Renal pelvis (tissue), 12 donors: ENCODE data around the gene SMIM15. TPM values are rescaled to one million over a fixed set of nuclear protein-coding genes. Genes with fewer than 3 reads are reported as not detected.
"Not testable (repeated sequence)": the region's sequence is repeated elsewhere in the genome, so short reads cannot be mapped to it uniquely, and the experiment has no call there.

Source experiments
- DNase-seq: peaks from one replicate; pipeline ENCODE4 v3.0.0-alpha.2; 2013
- long read RNA-seq, 16 experiments: transcript quantifications; one replicate each; lab custom pipeline, GENCODE V29; 2026
- polyA plus RNA-seq, 3 donors: library from polyadenylated mRNA; unstranded; fragments of 120-200 nt; gene quantifications; one replicate each; pipeline ENCODE4 v1.2.1, GENCODE V29; 2013; ENCODE audit not compliant: insufficient read length in 3 of 3

The SMIM15 gene
- 10 to 100 TPM; 87.0 to 89.0 (median 87.7) TPM for polyA plus RNA-seq
- long read RNA-seq, donor 1, transcript SMIM15-201 (3 exons, 2,889 nt): major isoform, 51 of 53 reads
- long read RNA-seq, donor 1, partial matches to known transcripts: 0 of 53 reads
- long read RNA-seq, donor 1, other reads (novel, unspliced or antisense): 0 of 53 reads
- long read RNA-seq, donor 2, transcript SMIM15-201 (3 exons, 2,889 nt): major isoform, 48 of 48 reads
- long read RNA-seq, donor 2, partial matches to known transcripts: 0 of 48 reads
- long read RNA-seq, donor 2, other reads (novel, unspliced or antisense): 0 of 48 reads
- long read RNA-seq, donor 3, transcript SMIM15-201 (3 exons, 2,889 nt): major isoform, 33 of 34 reads
- long read RNA-seq, donor 3, partial matches to known transcripts: 0 of 34 reads
- long read RNA-seq, donor 3, other reads (novel, unspliced or antisense): 0 of 34 reads
- long read RNA-seq, donor 4, transcript SMIM15-201 (3 exons, 2,889 nt): major isoform, 34 of 34 reads
- long read RNA-seq, donor 4, partial matches to known transcripts: 0 of 34 reads
- long read RNA-seq, donor 4, other reads (novel, unspliced or antisense): 0 of 34 reads
- long read RNA-seq, donor 5, transcript SMIM15-201 (3 exons, 2,889 nt): major isoform, 28 of 29 reads
- long read RNA-seq, donor 5, partial matches to known transcripts: 0 of 29 reads
- long read RNA-seq, donor 5, other reads (novel, unspliced or antisense): 0 of 29 reads
- long read RNA-seq, donor 6, transcript SMIM15-201 (3 exons, 2,889 nt): major isoform, 53 of 59 reads
- long read RNA-seq, donor 6, partial matches to known transcripts: 6 of 59 reads
- long read RNA-seq, donor 6, other reads (novel, unspliced or antisense): 0 of 59 reads
- long read RNA-seq, donor 7, transcript SMIM15-201 (3 exons, 2,889 nt): major isoform, 50 of 51 reads
- long read RNA-seq, donor 7, partial matches to known transcripts: 0 of 51 reads
- long read RNA-seq, donor 7, other reads (novel, unspliced or antisense): 0 of 51 reads
- long read RNA-seq, donor 8, transcript SMIM15-201 (3 exons, 2,889 nt): major isoform, 19 of 19 reads
- long read RNA-seq, donor 8, partial matches to known transcripts: 0 of 19 reads
- long read RNA-seq, donor 8, other reads (novel, unspliced or antisense): 0 of 19 reads
- long read RNA-seq, donor 9, transcript SMIM15-201 (3 exons, 2,889 nt): major isoform, 75 of 75 reads
- long read RNA-seq, donor 9, partial matches to known transcripts: 0 of 75 reads
- long read RNA-seq, donor 9, other reads (novel, unspliced or antisense): 0 of 75 reads
- long read RNA-seq, donor 10, transcript SMIM15-201 (3 exons, 2,889 nt): major isoform, 51 of 51 reads
- long read RNA-seq, donor 10, partial matches to known transcripts: 0 of 51 reads
- long read RNA-seq, donor 10, other reads (novel, unspliced or antisense): 0 of 51 reads
- long read RNA-seq, donor 11, transcript SMIM15-201 (3 exons, 2,889 nt): major isoform, 25 of 25 reads
- long read RNA-seq, donor 11, partial matches to known transcripts: 0 of 25 reads
- long read RNA-seq, donor 11, other reads (novel, unspliced or antisense): 0 of 25 reads
- long read RNA-seq, donor 12, transcript SMIM15-201 (3 exons, 2,889 nt): major isoform, 50 of 51 reads
- long read RNA-seq, donor 12, partial matches to known transcripts: 0 of 51 reads
- long read RNA-seq, donor 12, other reads (novel, unspliced or antisense): 0 of 51 reads
- long read RNA-seq, donor 13, transcript SMIM15-201 (3 exons, 2,889 nt): major isoform, 33 of 33 reads
- long read RNA-seq, donor 13, partial matches to known transcripts: 0 of 33 reads
- long read RNA-seq, donor 13, other reads (novel, unspliced or antisense): 0 of 33 reads
- long read RNA-seq, donor 14, transcript SMIM15-201 (3 exons, 2,889 nt): major isoform, 73 of 73 reads
- long read RNA-seq, donor 14, partial matches to known transcripts: 0 of 73 reads
- long read RNA-seq, donor 14, other reads (novel, unspliced or antisense): 0 of 73 reads
- long read RNA-seq, donor 15, transcript SMIM15-201 (3 exons, 2,889 nt): major isoform, 75 of 75 reads
- long read RNA-seq, donor 15, partial matches to known transcripts: 0 of 75 reads
- long read RNA-seq, donor 15, other reads (novel, unspliced or antisense): 0 of 75 reads
- long read RNA-seq, donor 16, transcript SMIM15-201 (3 exons, 2,889 nt): major isoform, 54 of 54 reads
- long read RNA-seq, donor 16, partial matches to known transcripts: 0 of 54 reads
- long read RNA-seq, donor 16, other reads (novel, unspliced or antisense): 0 of 54 reads

DNA sequence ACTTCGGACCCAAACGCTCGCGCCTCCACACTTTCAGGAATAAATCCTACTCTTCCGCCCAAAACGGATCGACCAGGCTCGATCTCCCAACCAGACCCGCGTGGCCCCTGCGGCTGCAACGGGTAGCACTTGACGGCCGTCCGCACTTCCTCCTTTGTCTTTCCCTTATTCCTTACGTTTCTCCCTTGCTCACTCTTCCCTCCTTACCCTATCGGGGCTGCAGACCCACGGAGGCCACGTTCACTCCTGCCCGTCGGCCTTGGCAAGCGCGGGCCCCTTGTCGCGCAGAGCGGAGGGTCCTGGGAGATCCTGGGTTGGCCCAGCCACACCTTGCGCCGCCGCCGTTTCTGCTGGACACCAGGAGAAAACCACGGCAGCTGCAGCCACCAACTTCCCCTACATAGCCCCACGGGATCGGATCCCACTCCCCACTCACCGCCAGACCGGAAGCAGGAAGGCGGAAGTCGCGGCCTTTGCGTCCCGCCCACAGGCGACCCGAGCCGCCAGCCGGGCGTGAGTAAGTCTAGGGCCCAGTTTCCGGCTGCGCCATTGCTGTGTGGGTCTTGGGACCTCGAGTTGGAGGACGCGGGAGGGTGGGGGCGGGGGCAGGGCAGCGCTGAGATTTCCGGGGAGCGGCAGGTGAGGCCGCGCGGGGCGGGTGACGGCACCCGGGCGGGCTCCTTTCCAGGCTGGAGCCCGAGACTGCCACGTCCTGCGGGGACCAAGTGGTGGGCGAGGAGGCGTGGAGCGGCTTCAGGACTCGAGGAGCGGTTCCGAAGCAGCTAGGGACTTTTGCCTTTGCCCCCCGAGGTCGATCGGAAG lies at the start of gene SMIM15:
Gene SMIM15 (minus strand): TSS at position 459 of the 822 bp plus-strand sequence. CDS start 2,297 bp downstream, outside the sequence.
- DNase-seq: peak; percentile 91

DNA sequence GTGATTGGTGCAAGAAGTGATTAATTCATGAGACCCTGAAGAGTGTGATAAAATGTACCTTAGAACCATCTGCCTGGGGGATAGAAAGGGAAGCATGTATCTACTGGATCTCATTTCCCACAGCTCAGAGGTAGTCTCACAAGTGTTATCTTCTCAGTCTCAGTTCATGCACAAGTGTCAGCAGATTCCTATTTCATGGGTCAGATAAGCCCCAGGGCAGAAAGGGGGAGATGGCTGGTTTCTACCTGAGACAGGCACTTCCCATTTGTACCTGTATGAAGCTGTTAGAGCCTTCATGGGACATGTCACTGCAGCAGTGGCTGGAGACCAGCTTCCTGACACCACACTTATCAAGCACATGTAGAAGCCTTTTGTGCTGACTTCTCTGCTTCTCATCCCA lies 45.6 kb upstream of the SMIM15 start:
- DNase-seq: no peak

DNA sequence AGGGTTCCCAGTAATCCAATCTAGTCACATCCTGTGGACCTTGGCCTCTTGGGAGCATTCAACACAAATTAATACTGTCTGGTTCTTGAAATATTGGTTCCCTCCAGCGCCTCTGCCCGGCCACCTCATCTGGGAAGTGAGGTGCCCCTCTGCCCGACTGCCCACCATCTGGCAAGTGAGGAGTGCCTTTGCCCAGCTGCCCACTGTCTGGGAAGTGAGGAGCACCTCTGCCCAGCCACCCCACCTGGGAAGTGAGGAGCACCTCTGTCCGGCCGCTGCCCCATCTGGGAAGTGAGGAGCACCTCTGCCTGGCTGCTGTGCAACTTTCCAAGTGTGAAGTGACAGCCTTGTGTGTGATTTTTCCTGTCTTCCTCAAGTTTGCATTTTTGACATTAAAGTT lies 42.7 kb upstream of the SMIM15 start:
- DNase-seq: no peak

GRCh38 chr5:61202213-61202612 lies 39.9 kb upstream of the SMIM15 start:
- no peak for DNase-seq

GRCh38 chr5:61200582-61201155 lies 38.4 kb upstream of the SMIM15 start:
- DNase-seq: no peak

GRCh38 chr5:61198606-61199005 lies 36.3 kb upstream of the SMIM15 start:
- no peak for DNase-seq

- not testable (repeated sequence) for DNase-seq
Measured at GRCh38 chr5:61187826-61188225, 25.6 kb upstream of the SMIM15 start.

- DNase-seq: not testable (repeated sequence)
Measured at GRCh38 chr5:61187352-61187751, 25.1 kb upstream of the SMIM15 start.

DNA sequence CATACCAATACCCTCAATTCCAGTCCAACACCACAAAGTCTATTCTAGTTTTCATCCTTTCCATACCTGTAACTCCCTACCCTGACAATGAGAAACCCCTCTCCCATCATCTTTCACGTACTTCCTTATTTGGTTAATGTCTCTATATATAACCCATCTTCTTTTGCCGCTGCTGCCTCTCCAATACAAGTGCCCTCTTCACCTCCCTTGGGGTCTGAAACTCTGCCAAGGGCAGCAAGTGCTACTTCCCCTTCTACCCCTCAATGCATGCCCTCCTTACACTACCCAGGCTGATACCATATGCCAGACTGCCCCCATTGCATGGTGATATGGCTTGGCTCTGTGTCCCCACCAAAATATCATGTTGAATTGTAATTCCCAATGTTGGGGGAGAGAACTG lies 24.4 kb upstream of the SMIM15 start:
- no peak for DNase-seq

DNA sequence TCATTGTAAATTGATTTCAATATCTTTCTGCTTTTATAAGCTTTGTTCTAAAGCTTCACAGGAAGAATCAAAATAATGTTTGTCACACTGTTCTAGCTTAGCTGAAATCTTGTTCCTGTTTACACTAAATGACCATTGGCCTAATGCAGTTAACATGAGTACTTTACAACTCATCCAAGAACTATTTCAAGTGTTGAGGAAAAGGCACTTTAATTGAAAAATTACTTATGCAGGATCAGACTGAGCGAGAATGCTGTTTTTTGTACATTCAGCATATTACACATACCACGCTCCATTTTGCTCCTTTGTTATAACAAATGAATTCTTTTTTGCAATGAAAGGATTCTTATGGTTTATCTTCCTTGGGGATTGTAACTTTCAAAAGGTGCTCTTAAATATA lies 22.4 kb upstream of the SMIM15 start:
- no peak for DNase-seq

DNA sequence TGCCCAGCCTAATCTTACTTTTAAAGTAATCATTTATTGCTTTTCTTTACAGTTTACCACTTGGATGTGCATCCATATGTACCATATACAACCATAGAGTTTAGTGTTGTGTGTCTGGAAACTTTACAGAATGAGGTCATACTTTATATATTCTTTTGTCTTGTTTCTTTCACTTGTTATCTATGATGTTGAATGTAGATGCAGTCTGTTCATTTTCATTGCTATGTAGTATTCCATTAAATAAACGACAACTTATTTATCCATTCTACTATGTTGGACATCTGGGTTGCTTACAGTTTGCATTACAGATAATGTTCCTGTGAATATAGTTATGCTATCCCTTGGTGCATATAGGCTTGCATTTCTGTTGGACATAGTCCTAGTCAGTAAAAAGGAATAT lies 21.3 kb upstream of the SMIM15 start:
- no peak for DNase-seq

GRCh38 chr5:61182449-61182848 lies 20.2 kb upstream of the SMIM15 start:
- no peak for DNase-seq

GRCh38 chr5:61180886-61181285 lies 18.6 kb upstream of the SMIM15 start:
- DNase-seq: no peak

GRCh38 chr5:61178702-61179101 lies 16.4 kb upstream of the SMIM15 start:
- peak; percentile 11 for DNase-seq

GRCh38 chr5:61177716-61178115 lies 15.4 kb upstream of the SMIM15 start:
- no peak for DNase-seq

GRCh38 chr5:61177070-61177469 lies 14.8 kb upstream of the SMIM15 start:
- no peak for DNase-seq

GRCh38 chr5:61176631-61177030 lies 14.4 kb upstream of the SMIM15 start:
- DNase-seq: no peak

DNA sequence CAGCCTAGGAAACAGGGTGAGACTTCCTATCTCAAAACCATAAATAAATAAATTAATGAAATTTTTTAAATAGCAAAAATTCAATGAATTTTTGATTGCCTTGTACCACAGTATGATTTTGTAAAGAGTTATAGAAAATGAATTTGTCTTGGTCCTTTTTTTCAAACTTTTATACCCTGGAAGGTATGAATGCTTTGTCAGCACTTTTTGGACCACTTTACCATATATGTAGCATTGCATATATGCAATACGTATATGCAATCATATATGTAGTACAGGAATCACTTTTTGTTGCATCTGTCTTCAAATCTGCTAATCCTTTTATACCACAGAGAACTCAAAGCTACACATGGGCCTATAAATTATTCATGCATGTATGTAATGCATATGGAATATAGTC lies 9.2 kb upstream of the SMIM15 start:
- DNase-seq: no peak
